ENCODE results near the gene NOC3L.
"Not testable (repeated sequence)": the region's sequence is repeated elsewhere in the genome, so short reads cannot be mapped to it uniquely, and the experiment has no call there.

The NOC3L gene

GRCh38 chr10:94358480-94358879 lies 4.3 kb downstream of the NOC3L start:
- no peak for DNase-seq

DNA sequence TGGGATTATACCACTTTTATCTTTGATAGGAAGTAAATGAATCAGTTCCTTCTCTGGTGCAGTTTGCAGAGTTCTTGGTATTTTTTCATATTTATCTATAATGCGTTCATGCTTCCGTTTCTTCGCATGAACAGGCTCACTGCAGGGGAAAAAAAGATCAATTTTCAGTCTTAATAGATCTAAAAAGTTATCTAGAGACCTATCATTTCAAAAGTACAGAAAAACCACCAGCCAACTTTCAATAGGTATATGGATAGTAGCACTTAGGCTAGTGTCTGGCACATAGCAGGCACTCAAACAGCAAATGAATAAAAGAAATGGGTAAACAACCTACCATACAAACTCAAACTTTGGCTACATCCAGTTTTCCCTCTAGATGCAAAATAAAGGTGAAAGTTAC lies 5.5 kb downstream of the NOC3L start:
- DNase-seq = no peak

DNA sequence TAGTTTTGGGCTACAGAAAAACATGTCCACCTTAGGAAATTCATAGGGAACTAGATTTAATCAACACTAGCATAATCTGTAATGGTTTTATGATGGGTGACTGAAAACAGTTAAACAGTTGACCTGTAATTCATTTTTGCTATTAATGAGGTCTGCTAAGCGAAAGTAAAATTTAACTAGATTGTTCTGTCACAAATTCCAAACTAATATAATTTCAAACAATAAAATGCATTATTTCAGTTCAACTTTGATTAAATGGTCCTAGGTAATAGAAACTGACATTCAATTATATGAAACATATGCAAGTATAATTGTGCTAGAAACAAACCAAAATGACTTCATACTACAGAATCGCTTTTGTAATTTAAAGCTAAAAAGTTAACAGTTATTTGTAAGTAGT lies 6.9 kb downstream of the NOC3L start:
- no peak for DNase-seq

- no peak for DNase-seq
Observed at GRCh38 chr10:94353336-94353735, 9.4 kb downstream of the NOC3L start.

DNA sequence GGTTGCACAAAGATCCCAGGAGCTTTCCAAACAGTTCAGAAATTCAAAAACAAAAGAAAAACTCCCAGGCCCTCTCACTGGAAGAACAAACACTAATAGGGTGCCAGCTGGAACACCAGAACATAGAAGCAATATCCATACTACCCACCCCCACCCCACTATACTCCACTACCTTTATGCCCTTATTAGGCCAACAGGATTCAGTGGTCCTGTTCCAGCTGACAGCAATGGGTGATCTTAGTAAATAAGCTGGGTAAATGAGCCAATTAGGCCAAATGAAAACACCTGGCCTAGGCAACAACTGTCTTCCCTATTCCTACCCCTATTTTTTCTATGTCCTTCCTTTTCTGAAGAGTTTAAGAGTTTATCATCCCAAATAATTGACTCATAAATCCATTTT lies 11.7 kb downstream of the NOC3L start:
- DNase-seq = no peak

DNA sequence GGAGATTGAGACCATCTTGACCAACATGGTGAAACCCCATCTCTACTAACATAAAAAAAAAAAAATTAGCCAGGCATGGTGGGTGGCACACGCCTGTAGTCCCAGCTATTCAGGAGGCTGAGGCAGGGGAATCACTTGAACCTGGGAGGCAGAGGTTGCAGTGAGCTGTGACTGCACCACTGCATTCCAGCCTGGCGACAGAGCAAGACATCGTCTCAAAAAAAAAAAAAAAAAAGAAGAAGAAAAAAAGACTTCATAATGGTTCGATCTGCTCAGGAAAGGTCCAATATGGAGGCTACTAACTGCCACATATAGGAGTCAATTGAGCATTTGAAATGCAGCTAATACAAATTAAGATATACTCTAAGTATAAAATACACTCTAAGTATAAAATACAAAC lies 12.2 kb downstream of the NOC3L start:
- DNase-seq = not testable (repeated sequence)

DNA sequence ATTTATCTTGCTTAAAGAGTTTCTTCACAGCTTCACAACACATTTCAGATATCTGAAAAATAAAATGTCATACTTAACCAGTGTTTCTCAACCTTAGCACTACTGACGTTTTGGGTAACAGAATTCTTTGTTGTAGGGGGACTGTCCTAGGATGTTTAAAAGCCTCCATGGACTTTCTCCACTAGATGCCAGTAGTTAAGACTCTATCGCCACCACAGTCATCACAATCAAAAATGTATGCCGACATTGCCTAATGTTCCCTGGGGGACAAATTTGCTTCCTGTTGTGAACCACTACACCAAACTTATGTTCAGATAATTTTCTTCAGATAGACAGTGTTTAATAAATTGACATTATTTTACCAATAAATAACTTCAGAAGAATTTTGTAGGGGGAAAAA lies 13.4 kb downstream of the NOC3L start:
- no peak for DNase-seq

DNA sequence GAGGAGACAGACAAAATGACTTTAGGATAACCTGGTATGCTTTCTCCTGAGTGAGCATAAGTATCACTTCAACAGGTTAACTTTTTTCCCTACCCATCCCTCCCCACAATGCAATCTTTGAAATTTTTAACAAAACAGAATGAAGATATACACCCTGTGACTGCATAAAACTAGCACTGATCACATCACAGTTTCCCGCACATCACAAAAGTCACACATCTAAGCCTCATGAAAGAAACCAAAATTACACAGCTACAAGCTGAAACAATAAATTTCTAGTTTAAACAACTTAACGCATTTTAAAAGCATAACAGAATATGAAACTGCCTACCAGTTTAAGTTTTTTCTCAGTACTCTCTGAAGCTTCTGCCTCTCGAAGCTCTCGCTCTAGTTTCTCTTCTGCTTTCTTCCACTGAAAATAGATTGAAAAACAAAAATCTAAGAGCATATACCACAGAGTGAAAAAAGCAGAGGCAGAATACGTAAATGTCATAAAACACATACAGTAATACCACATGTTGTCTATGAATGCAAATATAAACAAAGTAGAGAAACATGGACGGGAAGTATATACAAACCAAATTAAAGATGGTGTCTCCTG lies 18.1 kb downstream of the NOC3L start:
- DNase-seq = no peak

DNA sequence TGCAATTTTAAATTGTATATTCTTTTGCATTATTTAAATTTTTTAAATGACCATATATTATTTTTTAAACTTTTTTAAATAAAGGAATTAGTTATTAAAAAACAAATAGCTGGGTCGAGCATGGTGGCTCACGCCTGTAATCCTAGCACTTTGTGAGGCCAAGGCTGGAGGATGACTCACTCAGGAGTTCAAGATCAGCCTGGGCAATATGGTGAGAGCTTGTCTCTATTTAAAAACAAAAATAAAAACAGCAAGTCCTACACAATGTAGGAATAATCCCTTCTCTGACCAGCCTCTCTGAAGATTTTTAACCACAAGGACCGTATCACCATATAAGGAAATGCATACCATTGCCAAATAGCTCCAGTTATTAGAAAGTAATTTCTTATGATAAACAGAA lies 19.6 kb downstream of the NOC3L start:
- DNase-seq = no peak

DNA sequence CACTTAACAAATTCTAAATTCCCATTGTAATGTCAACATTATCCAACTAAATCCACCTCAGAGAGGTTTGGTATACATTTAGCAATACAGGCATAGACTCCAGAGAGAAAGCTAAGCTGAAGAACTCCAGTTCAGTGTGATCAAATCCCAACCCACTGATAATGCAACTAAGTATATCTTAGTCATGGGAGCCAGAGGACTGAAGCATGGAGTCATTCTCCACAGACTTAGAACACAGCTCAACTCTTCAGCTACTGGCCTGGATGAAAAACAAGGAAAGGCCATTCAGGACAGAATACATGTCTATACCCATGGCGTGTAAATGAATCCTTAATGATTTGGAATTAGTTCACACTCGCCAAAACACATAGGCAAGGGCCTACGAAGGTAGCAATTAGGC lies 27.9 kb downstream of the NOC3L start:
- no peak for DNase-seq

- no peak for DNase-seq
Observed at GRCh38 chr10:94333051-94333450, 29.7 kb downstream of the NOC3L start.

GRCh38 chr10:94328613-94329012 lies 34.1 kb downstream of the NOC3L start:
- DNase-seq = no peak

- no peak for DNase-seq
Observed at GRCh38 chr10:94327649-94328048, 35.1 kb downstream of the NOC3L start.

DNA sequence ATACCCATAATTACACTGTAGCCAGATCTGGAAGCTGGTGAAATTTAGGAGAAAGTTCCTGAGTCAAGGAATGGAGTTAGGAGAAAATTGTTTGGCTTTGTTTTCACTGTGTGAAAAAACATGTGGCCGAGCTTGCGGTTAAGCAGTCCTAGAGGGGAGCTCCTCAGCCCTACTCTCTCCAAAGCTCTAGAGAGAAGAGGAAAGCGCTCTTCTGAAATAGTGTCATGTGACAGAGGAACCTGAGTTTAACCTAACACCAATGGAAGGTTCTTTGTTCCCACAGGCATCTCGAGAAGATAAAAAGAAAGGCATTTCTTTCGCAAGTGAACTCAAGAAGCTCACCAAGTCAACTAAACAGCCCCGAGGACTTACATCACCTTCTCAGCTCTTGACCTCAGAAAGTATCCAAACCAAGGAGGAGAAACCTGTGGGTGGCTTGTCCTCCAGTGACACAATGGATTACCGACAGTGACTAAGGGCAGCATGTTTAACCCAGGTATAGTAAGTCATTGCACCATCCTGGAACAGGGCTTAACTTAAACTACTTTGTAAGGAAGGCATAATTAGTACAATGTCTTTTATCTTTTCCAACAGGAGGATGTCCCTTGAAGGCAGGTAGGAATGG lies 38.0 kb downstream of the NOC3L start:
- no peak for DNase-seq

GRCh38 chr10:94320285-94320914 lies 42.3 kb downstream of the NOC3L start:
- peak; percentile 25 for DNase-seq

GRCh38 chr10:94316560-94316959 lies 46.2 kb downstream of the NOC3L start:
- no peak for DNase-seq

GRCh38 chr10:94315975-94316464 lies 46.7 kb downstream of the NOC3L start:
- no peak for DNase-seq

GRCh38 chr10:94315024-94315451 lies 47.7 kb downstream of the NOC3L start:
- no peak for DNase-seq

GRCh38 chr10:94310369-94310768 lies 52.4 kb downstream of the NOC3L start:
- DNase-seq = no peak

DNA sequence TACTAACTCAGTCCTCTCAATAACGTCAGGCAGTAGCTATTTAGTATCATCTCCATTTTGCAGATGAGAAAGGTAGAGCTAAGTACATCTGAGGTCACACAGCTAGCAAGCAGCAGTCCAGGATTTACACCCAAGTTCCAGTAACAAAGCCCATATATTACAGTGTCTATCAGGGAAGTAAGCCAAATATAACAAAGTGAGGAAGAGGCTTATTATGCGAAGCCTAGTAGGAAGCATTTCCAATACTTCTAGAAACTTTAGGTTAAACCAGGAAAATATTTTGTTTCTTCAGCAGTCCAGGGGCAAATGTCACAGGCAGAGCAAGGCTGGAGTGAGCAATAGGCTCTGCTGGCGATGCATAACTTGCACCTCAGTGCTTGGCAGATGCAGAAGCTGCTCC lies 53.9 kb downstream of the NOC3L start:
- DNase-seq = no peak

- no peak for DNase-seq
Observed at GRCh38 chr10:94307046-94307615, 55.6 kb downstream of the NOC3L start.

DNA sequence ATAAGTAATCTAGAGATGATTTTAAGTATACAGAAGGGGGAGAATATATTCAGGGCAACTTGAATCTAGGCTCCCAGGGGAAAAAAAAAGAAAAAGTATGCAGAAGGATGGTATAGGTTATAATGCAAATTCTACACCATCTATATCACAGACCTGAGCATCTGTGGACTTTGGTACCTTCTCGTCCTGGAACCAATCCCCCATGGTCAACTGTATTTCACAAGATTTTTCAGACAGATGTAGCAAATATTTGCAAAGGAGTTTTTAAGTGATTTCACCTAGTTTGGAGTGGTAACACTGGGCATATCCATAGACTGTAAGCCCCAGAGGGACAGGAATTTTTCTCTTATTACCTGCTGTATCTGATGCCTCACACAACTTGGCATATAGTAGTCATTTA lies 58.8 kb downstream of the NOC3L start:
- no peak for DNase-seq

DNA sequence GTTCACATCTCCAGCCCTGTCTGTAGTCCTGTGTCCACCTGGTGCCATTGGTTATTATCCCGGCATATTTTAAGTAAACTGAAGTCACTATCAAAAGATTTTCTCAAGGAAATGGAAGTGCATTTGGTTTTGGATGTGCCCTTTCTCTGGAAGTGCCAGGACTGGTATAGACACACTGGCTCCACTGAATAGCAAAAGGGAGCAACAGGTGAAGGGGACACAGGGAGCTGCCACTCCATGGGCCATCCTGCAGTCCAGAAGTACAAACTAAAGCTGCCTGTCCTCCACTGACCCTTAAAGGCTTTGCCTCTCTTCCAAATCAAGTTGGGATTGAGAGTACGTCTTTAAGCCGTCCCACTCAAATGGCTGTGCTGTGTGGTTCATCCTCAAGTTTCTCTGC lies 62.7 kb downstream of the NOC3L start:
- DNase-seq = no peak

GRCh38 chr10:94299417-94299816 lies 63.3 kb downstream of the NOC3L start:
- DNase-seq = no peak

Data from NK-92 treated with Interleukin-12 subunit alpha and Interleukin-12 subunit beta, amount 100 ng/mL, for 24 hours (cell line).